ENCODE results near the gene NAA25. TPM values are rescaled to one million over a fixed set of nuclear protein-coding genes. Genes with fewer than 3 reads are reported as not detected.

NAA25 gene
- total RNA-seq, 1 donor from 2014 or later, result 32.8 TPM

DNA sequence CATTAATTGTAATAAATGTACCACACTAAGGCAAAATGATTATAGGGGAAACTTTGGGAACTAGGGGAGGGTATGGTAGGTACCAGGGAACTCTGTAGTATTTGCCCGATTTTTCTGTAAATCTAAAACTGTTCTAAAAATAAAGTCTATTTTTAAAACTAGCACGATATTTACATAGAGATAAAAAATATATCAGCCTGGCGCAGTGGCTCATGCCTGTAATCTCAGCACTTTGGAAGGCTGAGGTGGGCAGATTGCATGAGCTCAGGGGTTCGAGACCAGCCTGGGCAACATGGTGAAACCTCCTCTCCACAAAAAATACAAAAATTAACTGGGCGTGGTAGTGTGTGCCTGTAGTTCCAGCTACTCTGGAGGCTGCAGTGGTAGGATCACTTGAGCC lies 128.0 kb downstream of the NAA25 start:
- Mint-ChIP-seq H3K4me1 (ENCODE audit: low read depth, unreplicated experiment) (peaks cover 5% of the 10 kb centered on the region), H3K36me3 (ENCODE audit: low read depth, unreplicated experiment) (peaks cover 3% of the 10 kb centered on the region), H3K27ac (ENCODE audit: unreplicated experiment) (no peak overlapping the region), H3K27me3 (ENCODE audit: low read depth, unreplicated experiment) (no peaks in the 10 kb centered on the region), H3K9me3 (ENCODE audit: unreplicated experiment) (no peaks in the 10 kb centered on the region), H3K4me3 (ENCODE audit: unreplicated experiment) (no peak overlapping the region)
- Histone ChIP-seq H4K20me1 (ENCODE audit: insufficient read depth, low read length) (no peaks in the 10 kb centered on the region), H2AFZ (ENCODE audit: low read depth, low read length) (no peak overlapping the region), H3K27ac (ENCODE audit: low read depth, low read length) (no peak overlapping the region), H3K9ac (ENCODE audit: low read length) (no peak overlapping the region), H3K79me2 (ENCODE audit: insufficient read depth, low read length) (no peaks in the 10 kb centered on the region), H3K36me3 (ENCODE audit: insufficient read depth, low read length) (no peaks in the 10 kb centered on the region), H3K4me2 (ENCODE audit: low read length) (no peak overlapping the region), H3K27me3 (ENCODE audit: insufficient read depth, low read length) (no peaks in the 10 kb centered on the region), H3K9me3 (ENCODE audit: insufficient read depth, low read depth, low read length) (no peaks in the 10 kb centered on the region), H3K4me1 (ENCODE audit: insufficient read depth, low read length) (no peaks in the 10 kb centered on the region), H3K4me3 (ENCODE audit: insufficient read depth, low read depth, low read length) (no peak overlapping the region)
- FAIRE-seq (no peak), DNase-seq (ENCODE audit: low read depth) (no peak)
- TF ChIP-seq, protein P1, sequence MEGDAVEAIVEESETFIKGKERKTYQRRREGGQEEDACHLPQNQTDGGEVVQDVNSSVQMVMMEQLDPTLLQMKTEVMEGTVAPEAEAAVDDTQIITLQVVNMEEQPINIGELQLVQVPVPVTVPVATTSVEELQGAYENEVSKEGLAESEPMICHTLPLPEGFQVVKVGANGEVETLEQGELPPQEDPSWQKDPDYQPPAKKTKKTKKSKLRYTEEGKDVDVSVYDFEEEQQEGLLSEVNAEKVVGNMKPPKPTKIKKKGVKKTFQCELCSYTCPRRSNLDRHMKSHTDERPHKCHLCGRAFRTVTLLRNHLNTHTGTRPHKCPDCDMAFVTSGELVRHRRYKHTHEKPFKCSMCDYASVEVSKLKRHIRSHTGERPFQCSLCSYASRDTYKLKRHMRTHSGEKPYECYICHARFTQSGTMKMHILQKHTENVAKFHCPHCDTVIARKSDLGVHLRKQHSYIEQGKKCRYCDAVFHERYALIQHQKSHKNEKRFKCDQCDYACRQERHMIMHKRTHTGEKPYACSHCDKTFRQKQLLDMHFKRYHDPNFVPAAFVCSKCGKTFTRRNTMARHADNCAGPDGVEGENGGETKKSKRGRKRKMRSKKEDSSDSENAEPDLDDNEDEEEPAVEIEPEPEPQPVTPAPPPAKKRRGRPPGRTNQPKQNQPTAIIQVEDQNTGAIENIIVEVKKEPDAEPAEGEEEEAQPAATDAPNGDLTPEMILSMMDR (IDR thresholded peaks at IDR 0.05; ENCODE audit: insufficient read depth, low read depth, low read length), result no peak
- no peak for TF ChIP-seq EZH2 (IDR thresholded peaks at IDR 0.05; ENCODE audit: insufficient read depth, low read length)

DNA sequence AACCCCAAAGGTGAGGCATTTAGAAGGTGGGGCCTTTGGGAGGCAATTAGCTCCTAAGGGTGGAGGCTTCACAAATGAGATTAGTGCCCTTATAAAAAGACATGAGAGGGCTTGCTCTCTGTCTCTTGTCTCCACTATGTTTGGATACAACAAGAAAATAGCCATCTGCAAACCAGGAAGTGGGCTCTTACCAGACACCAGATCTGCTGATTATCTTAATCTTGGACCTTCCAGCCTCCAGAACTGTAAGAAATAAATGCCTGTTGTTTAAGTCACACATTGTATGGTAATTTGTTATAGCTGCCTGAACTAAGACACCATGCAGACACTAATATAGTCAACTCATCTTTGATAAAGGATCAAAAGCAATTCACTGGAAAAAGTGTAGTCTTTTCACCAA lies 130.0 kb downstream of the NAA25 start:
- H3K4me3 ChIP-seq (ENCODE audit: insufficient read depth, low read depth, low read length), result no peak overlapping the region

GRCh38 chr12:111976860-111977259 lies 131.7 kb downstream of the NAA25 start:
- Mint-ChIP-seq H3K9me3 (ENCODE audit: unreplicated experiment) (peaks cover 4% of the 10 kb centered on the region), H3K4me1 (ENCODE audit: low read depth, unreplicated experiment) (peaks cover 1% of the 10 kb centered on the region), H3K27me3 (ENCODE audit: low read depth, unreplicated experiment) (no peaks in the 10 kb centered on the region), H3K36me3 (ENCODE audit: low read depth, unreplicated experiment) (peaks cover 3% of the 10 kb centered on the region), H3K27ac (ENCODE audit: unreplicated experiment) (no peak overlapping the region), H3K4me3 (ENCODE audit: unreplicated experiment) (no peak overlapping the region)
- no peaks in the 10 kb centered on the region for H4K20me1 ChIP-seq (ENCODE audit: insufficient read depth, low read length)
- DNase-seq (ENCODE audit: low read depth) (no peak), FAIRE-seq (peak; percentile 5)
- H3K27me3 ChIP-seq (ENCODE audit: insufficient read depth, low read length), result no peaks in the 10 kb centered on the region
- no peaks in the 10 kb centered on the region for H3K79me2 ChIP-seq (ENCODE audit: insufficient read depth, low read length)
- no peaks in the 10 kb centered on the region for H3K4me1 ChIP-seq (ENCODE audit: insufficient read depth, low read length)
- no peak for TF ChIP-seq EZH2 (IDR thresholded peaks at IDR 0.05; ENCODE audit: insufficient read depth, low read length)
- TF ChIP-seq, protein P1 (IDR thresholded peaks at IDR 0.05; ENCODE audit: insufficient read depth, low read depth, low read length), result no peak
- H3K9ac ChIP-seq (ENCODE audit: low read length), result no peak overlapping the region
- no peaks in the 10 kb centered on the region for H3K36me3 ChIP-seq (ENCODE audit: insufficient read depth, low read length)
- H3K9me3 ChIP-seq (ENCODE audit: insufficient read depth, low read depth, low read length), result no peaks in the 10 kb centered on the region
- H3K4me3 ChIP-seq (ENCODE audit: insufficient read depth, low read depth, low read length), result no peak overlapping the region
- no peak overlapping the region for H2AFZ ChIP-seq (ENCODE audit: low read depth, low read length)
- no peak overlapping the region for H3K27ac ChIP-seq (ENCODE audit: low read depth, low read length)
- no peak overlapping the region for H3K4me2 ChIP-seq (ENCODE audit: low read length)

More for the DNA sequence above, 130.0 kb downstream of the NAA25 start:
- Histone ChIP-seq H3K4me2 (ENCODE audit: low read length) (no peak overlapping the region), H2AFZ (ENCODE audit: low read depth, low read length) (no peak overlapping the region), H3K27me3 (ENCODE audit: insufficient read depth, low read length) (no peaks in the 10 kb centered on the region), H3K9ac (ENCODE audit: low read length) (no peak overlapping the region), H4K20me1 (ENCODE audit: insufficient read depth, low read length) (no peaks in the 10 kb centered on the region), H3K36me3 (ENCODE audit: insufficient read depth, low read length) (no peaks in the 10 kb centered on the region), H3K79me2 (ENCODE audit: insufficient read depth, low read length) (no peaks in the 10 kb centered on the region), H3K27ac (ENCODE audit: low read depth, low read length) (no peak overlapping the region), H3K9me3 (ENCODE audit: insufficient read depth, low read depth, low read length) (no peaks in the 10 kb centered on the region), H3K4me1 (ENCODE audit: insufficient read depth, low read length) (no peaks in the 10 kb centered on the region)
- peaks cover 5% of the 10 kb centered on the region for H3K4me1 Mint-ChIP-seq (ENCODE audit: low read depth, unreplicated experiment)
- no peak overlapping the region for H3K4me3 Mint-ChIP-seq (ENCODE audit: unreplicated experiment)
- no peak overlapping the region for H3K27ac Mint-ChIP-seq (ENCODE audit: unreplicated experiment)
- DNase-seq (ENCODE audit: low read depth) (no peak), FAIRE-seq (no peak)
- H3K27me3 Mint-ChIP-seq (ENCODE audit: low read depth, unreplicated experiment), result no peaks in the 10 kb centered on the region
- H3K9me3 Mint-ChIP-seq (ENCODE audit: unreplicated experiment), result no peaks in the 10 kb centered on the region
- TF ChIP-seq EZH2 (IDR thresholded peaks at IDR 0.05; ENCODE audit: insufficient read depth, low read length), result no peak
- TF ChIP-seq, protein P1 (IDR thresholded peaks at IDR 0.05; ENCODE audit: insufficient read depth, low read depth, low read length), result no peak
- peaks cover 3% of the 10 kb centered on the region for H3K36me3 Mint-ChIP-seq (ENCODE audit: low read depth, unreplicated experiment)

Small RNAs within 50 kb of the gene (microRNA-seq; reads per million reads assigned to microRNA genes)
- gene MIR3657, result not detected

Other genes with a start within 250 kb of the NAA25 start
- gene TMEM116, start 95.6 kb downstream of the NAA25 start, total RNA-seq, result 7.5 TPM in 2 replicates
- gene ERP29, start 95.4 kb downstream of the NAA25 start, total RNA-seq, result 93.8 and 96.7 TPM in 2 replicates
- gene TRAFD1, start 16.8 kb upstream of the NAA25 start, total RNA-seq, result 35.6 TPM in 2 replicates